ENCODE results near the gene DPP7. TPM values are rescaled to one million over a fixed set of nuclear protein-coding genes. Genes with fewer than 3 reads are reported as not detected.

Gene DPP7
- total RNA-seq, 4 donors from 2014 or later = 71.4 to 139 (median 96.5) TPM

DNA sequence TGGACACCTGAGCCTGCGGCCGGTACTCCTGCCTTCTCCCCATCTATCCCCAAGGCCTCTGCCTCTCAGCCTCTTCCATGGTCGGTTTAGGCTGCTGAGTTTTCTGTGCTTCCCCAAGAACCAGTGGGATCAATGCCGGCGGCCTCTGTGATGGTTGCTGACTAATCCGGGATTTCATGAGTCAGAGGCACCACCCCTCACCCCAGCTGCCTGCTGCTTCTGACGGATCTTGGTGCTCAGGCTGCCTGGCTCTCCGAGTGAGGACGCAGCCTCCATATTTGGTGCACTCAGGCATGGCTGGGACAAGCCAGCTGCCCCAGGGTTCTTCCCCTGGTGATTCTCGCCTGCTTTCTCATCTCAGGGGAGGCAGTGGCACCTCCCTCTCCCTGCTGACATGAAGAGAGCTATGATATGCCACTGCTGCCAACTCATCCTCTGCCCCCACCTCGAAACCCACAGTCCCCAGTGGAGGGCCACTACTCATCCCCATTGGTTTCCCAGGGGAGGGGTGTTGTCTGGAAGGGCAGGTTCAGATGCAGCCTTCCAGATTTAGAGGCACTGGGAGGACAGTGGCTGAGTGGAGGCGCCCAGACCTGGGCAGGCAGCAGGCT, 31.0 kb downstream of the DPP7 start:
- WGBS = 47% methylated on average over 7 of the region's 12 CpGs
- no peak for TF ChIP-seq POLR2A (IDR thresholded peaks at IDR 0.05)
- no peak for TF ChIP-seq EP300 (IDR thresholded peaks at IDR 0.05)
- TF ChIP-seq, protein P1, sequence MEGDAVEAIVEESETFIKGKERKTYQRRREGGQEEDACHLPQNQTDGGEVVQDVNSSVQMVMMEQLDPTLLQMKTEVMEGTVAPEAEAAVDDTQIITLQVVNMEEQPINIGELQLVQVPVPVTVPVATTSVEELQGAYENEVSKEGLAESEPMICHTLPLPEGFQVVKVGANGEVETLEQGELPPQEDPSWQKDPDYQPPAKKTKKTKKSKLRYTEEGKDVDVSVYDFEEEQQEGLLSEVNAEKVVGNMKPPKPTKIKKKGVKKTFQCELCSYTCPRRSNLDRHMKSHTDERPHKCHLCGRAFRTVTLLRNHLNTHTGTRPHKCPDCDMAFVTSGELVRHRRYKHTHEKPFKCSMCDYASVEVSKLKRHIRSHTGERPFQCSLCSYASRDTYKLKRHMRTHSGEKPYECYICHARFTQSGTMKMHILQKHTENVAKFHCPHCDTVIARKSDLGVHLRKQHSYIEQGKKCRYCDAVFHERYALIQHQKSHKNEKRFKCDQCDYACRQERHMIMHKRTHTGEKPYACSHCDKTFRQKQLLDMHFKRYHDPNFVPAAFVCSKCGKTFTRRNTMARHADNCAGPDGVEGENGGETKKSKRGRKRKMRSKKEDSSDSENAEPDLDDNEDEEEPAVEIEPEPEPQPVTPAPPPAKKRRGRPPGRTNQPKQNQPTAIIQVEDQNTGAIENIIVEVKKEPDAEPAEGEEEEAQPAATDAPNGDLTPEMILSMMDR (IDR thresholded peaks at IDR 0.05) = no peak
- TF ChIP-seq POLR2AphosphoS5 (IDR thresholded peaks at IDR 0.05) = no peak
- peak in 1 of 2 donors; percentile 85 for DNase-seq (ENCODE audit: low spot score in 2 of 2)
- Histone ChIP-seq H3K27ac (peak overlapping the region; percentile 96), H3K36me3 (peaks cover 34% of the 10 kb centered on the region), H3K9me3 (no peaks in the 10 kb centered on the region), H3K27me3 (no peaks in the 10 kb centered on the region), H3K4me3 (no peak overlapping the region), H3K4me1 (peaks cover 69% of the 10 kb centered on the region)

DNA sequence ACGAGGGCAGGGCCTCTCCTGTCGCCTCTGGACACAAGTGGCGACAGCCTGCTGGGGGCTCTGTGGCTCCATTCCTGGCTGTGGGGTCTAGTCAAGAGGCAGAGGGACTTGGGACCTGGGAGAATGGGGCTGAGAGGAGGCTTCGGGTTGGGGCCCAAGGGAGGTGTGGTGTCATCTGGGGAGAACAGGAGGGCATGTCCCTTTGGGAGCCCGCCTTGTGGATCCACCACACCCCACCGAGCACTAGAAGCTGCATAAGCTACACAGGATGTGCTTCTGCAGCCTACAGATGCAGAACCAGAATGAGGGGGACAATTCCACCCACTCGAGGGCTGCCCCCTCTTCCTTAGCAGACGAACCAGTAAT, 31.6 kb downstream of the DPP7 start:
- no peaks in the 10 kb centered on the region for H3K9me3 ChIP-seq
- no peak for DNase-seq (ENCODE audit: low spot score in 2 of 2)
- TF ChIP-seq, protein P1 (IDR thresholded peaks at IDR 0.05) = no peak
- TF ChIP-seq POLR2AphosphoS5 (IDR thresholded peaks at IDR 0.05) = no peak
- TF ChIP-seq POLR2A (IDR thresholded peaks at IDR 0.05) = no peak
- H3K27ac ChIP-seq = peak overlapping the region; percentile 96
- no peaks in the 10 kb centered on the region for H3K27me3 ChIP-seq
- 78% methylated on average over 3 of the region's 8 CpGs for WGBS
- peaks cover 69% of the 10 kb centered on the region for H3K4me1 ChIP-seq
- no peak overlapping the region for H3K4me3 ChIP-seq
- H3K36me3 ChIP-seq = peaks cover 34% of the 10 kb centered on the region

DNA sequence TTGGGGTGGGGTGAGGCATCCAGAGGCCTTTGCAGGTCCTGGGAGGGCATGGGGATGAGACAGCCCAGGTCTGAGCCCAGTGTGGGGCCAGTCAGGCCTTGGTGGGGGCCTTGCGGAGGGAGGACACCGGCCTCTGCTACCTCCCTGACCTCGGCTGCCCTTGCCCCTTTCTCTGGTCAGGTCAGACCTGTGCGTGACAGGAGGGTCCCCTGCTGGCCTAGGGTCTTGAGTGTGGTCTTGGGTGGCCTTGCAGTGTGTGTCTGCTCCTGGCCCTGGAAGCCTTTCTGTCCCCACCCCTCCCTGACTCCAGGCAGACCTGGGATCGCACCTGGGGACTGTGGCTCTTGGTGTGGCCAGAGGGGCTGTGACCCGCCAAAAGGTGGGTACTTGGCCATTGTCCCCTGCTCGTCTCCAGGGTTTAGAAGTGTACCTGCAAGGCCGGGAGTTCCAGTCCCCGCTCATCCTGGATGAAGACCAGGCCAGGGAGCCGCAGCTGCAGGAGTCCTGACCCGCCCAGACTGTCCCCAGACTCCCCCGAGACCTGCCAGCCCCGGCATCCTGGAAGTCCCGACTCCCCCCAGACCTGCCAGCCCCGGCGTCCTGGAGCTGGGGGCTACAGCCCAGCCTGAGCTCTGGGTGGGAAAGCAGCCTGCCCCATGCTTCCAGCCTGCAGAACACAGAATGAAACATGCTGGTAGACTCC, 32.2 kb downstream of the DPP7 start:
- Histone ChIP-seq H3K9me3 (no peaks in the 10 kb centered on the region), H3K4me1 (peaks cover 67% of the 10 kb centered on the region), H3K27ac (peak overlapping the region; percentile 96), H3K27me3 (no peaks in the 10 kb centered on the region), H3K36me3 (peaks cover 34% of the 10 kb centered on the region), H3K4me3 (no peak overlapping the region)
- TF ChIP-seq EP300 (IDR thresholded peaks at IDR 0.05) = no peak
- TF ChIP-seq POLR2A (IDR thresholded peaks at IDR 0.05) = no peak
- TF ChIP-seq POLR2AphosphoS5 (IDR thresholded peaks at IDR 0.05) = no peak
- TF ChIP-seq, protein P1 (IDR thresholded peaks at IDR 0.05) = no peak
- WGBS = 97% methylated on average over 10 of the region's 16 CpGs
- DNase-seq (ENCODE audit: low spot score in 2 of 2) = no peak

DNA sequence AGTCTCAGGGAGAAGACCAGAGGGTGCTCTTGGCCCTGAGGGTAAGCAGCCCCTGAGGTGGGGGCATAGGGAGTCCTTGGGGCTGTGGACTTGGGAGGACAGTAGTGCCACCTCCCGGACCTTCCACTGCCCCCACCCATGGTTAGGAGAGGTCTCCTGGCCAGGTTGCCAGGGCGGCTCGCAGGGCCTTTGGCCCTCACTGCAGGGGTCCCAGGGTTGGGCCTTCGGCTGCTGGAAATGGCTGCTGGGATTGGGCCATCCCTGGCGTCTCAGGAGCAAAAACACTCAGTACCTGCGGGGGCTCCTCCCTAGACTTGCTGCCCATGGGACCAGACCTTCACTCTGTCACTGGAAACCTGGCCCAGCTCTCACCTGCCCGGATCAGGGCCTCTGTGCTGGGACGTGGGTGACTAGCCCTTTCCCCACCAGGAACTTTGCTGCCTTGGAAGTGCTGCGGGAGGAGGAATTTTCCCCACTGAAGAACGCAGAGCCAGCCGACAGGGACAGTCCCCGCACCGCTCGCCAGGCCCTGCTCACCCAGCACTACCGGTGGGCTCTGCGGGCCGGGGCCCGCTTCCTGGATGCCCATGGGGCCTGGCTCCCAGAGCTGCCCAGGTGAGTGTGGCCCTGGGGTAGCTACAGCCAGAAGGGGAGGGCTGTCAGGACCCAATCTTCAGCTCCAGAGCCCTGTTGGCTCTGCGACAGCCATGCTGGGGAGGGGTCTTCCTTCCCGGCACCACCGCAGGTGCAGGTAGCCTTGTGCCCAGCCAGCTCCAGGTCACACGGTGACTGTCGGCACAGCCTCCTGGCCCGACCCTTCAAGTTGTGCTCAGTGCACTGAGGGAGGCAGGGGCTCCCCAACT, 34.0 kb downstream of the DPP7 start:
- Histone ChIP-seq H3K36me3 (peaks cover 34% of the 10 kb centered on the region), H3K27me3 (no peaks in the 10 kb centered on the region), H3K4me1 (peaks cover 61% of the 10 kb centered on the region), H3K4me3 (no peak overlapping the region), H3K9me3 (no peaks in the 10 kb centered on the region), H3K27ac (no peak overlapping the region)
- no peak for TF ChIP-seq POLR2AphosphoS5 (IDR thresholded peaks at IDR 0.05)
- no peak for TF ChIP-seq EP300 (IDR thresholded peaks at IDR 0.05)
- TF ChIP-seq, protein P1 (IDR thresholded peaks at IDR 0.05) = no peak
- TF ChIP-seq POLR2A (IDR thresholded peaks at IDR 0.05) = no peak
- no peak for DNase-seq (ENCODE audit: low spot score in 2 of 2)
- WGBS = 95% methylated on average over 14 of the region's 24 CpGs

DNA sequence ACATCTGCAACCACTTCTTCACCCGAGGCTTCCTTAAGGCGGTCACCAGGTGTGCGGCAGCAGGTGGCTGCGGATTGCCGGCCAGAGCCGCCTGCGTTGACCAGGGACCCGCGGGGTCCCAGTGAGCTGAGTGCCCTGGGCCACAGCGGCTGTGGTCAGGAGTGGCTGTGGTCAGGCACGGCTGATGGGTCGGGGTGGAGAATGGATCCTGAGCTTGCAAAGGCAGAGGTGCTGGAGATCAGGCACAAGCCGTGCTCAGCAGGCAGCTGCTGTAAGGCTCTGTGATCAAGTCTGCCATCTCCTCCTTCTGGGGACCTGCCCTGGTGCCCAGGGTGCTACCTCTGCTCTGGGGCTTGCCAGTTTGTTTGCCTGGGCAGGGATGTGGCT, 35.1 kb downstream of the DPP7 start:
- Histone ChIP-seq H3K27me3 (no peaks in the 10 kb centered on the region), H3K36me3 (peaks cover 34% of the 10 kb centered on the region), H3K4me1 (peaks cover 50% of the 10 kb centered on the region), H3K27ac (no peak overlapping the region), H3K9me3 (no peaks in the 10 kb centered on the region), H3K4me3 (no peak overlapping the region)
- no peak for DNase-seq (ENCODE audit: low spot score in 2 of 2)
- TF ChIP-seq, protein P1 (IDR thresholded peaks at IDR 0.05) = no peak
- TF ChIP-seq POLR2A (IDR thresholded peaks at IDR 0.05) (no peak), EP300 (IDR thresholded peaks at IDR 0.05) (no peak), POLR2AphosphoS5 (IDR thresholded peaks at IDR 0.05) (no peak)
- WGBS = no CpG with 5 or more reads among the region's 13 CpGs

All from suprapubic skin (tissue), 4 donors.